ENCODE results near the gene SH2D3A.

Gene SH2D3A

DNA sequence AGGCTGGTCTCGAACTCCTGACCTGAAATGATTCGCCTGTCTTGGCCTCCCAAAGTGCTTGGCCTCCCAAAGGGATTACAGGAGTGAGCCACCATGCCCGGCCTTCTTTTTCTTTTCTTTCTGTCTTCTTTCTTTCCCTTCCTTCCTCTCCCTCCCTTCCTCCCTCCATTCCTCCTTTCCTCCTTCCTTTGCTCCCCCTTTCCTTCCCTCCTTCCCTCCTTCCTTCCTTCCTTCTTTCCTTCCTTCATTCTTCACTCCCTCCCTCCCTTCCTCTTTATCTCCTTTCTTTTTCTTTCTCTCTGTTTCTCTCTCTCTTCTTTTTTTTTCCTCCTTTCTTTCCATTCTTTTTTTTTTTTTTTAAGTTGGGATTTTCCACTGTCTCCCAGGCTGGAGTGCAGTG, 58.9 kb downstream of the SH2D3A start:
- no peak for DNase-seq (ENCODE audit: low spot score)

DNA sequence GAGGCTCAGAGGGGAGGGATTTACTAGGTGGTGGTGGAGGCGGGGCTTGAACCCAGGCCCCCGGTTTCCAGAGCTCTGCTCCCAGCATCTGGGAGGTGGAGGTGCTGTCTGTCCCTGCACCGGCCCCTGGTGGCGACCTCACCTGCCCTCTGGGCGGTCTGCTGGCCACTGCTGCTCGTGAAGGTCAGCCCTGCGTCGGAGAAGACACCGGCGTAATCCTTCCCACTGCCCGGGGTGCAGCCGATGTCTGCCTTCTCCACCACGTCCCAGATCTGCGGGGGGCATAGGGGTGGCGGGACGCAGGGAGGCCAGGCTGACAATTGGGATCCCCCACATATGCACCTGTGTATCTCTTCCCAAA, 59.6 kb downstream of the SH2D3A start:
- no peak for DNase-seq (ENCODE audit: low spot score)

DNA sequence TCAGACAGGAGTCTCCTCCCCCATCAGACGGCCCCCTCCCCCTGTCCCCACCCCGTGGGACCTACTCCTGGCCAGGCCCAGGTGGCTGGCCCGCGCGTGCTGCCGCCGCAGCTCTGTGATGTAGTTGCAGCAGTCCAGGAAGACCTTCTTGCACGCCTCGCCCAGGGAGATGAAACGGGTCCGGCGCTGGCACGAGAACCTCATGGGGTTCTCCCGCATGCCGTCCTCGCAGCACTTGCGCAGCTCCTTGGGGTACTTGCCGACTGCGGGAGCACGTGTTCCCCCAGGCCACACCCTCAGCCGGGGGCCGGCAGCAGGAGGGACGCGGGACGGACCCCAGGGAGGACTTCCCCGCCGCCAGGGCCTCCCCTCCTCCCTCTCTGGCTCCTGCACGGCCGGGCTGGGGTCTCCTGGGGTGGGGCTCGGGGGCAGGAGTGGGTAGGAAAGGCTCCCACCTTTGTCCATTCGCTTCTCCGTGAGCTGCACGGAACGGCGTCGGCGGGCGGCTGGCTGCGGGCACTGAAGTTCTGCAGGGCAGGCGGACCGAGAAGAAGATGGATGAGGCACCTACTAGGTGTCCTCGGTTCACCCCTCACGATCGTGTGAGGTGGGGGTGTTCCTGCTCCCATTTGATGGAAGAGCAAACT, 60.1 kb downstream of the SH2D3A start:
- no peak for DNase-seq (ENCODE audit: low spot score)

DNA sequence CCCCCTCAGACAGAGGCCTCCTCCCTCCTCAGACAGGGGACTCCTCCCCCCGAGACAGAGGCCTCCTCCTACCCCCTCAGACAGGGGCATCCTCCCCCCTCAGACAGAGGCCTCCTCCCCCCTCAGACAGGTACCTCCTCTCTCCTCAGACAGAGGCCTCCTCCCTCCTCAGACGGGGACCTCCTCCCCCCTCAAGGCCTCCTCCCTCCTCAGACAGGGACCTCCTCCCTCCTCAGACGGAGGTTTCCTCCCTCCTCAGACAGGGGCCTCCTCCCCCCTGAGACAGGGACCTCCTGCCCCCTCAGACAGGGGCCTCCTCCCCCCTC, 60.6 kb downstream of the SH2D3A start:
- DNase-seq (ENCODE audit: low spot score): no peak

DNA sequence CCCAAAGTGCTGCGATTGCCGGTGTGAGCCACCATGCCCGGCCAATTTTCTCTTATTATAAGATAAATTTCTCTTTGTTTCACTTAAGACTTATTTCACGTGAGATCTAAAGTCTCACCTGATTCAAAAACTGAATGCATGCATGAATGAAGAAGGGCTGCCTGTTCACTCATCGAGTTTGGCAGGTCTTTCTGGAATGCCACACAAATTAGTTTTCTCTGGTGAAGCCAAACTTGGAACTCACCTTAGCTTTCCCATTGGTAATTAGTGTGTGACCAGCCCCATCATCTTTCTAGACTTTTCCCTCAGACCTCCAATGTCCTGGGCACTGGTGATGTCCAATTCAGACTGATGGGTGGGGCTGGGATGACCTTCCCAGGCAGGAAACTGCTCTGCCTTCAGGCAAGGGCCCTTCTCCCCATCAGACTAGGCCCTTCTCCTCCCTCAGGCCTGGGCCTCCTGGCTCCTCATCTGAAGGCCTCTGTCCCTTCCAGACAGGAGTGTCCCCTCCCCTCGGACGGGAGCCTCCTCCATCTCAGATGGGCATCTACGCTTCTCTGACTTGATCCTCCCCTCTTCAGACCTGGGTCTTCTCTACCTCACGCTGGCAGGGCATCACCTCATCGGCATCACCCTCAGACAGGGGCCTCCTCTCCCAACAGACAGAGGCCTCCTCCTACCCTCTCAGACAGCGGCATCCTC, 61.2 kb downstream of the SH2D3A start:
- no peak for DNase-seq (ENCODE audit: low spot score)
